Osteocyte (in vitro differentiated cells): Measurements from ENCODE around the gene SYNE1. TPM values are rescaled to one million over a fixed set of nuclear protein-coding genes. Genes with fewer than 3 reads are reported as not detected.
"Not testable (repeated sequence)": the region's sequence is repeated elsewhere in the genome, so short reads cannot be mapped to it uniquely, and the experiment has no call there.

ENCODE experiments used
- DNase-seq: peaks from one replicate; pipeline ENCODE4 v3.0.0; 2021; ENCODE audit warnings: mixed read lengths; ENCODE audit not compliant: unreplicated experiment; ENCODE audit errors: extremely low spot score
- H3K27ac Mint-ChIP-seq: one replicate; pipeline ENCODE4 v1.8.0; 2021; ENCODE audit warnings: mild to moderate bottlenecking, mixed read lengths; ENCODE audit not compliant: unreplicated experiment
- H3K27me3 Mint-ChIP-seq: one replicate; pipeline ENCODE4 v1.8.0; 2021; ENCODE audit warnings: mixed read lengths; ENCODE audit not compliant: unreplicated experiment
- H3K36me3 Mint-ChIP-seq: one replicate; pipeline ENCODE4 v1.8.0; 2021; ENCODE audit warnings: mixed read lengths; ENCODE audit not compliant: unreplicated experiment
- H3K4me1 Mint-ChIP-seq: one replicate; pipeline ENCODE4 v1.8.0; 2021; ENCODE audit warnings: mixed read lengths; ENCODE audit not compliant: unreplicated experiment
- H3K4me3 Mint-ChIP-seq: one replicate; pipeline ENCODE4 v1.8.0; 2021; ENCODE audit warnings: mild to moderate bottlenecking, moderate library complexity, mixed read lengths; ENCODE audit not compliant: unreplicated experiment
- H3K9me3 Mint-ChIP-seq: one replicate; pipeline ENCODE4 v1.8.0; 2021; ENCODE audit warnings: mixed read lengths; ENCODE audit not compliant: unreplicated experiment
- CTCF ChIP-seq: fragments of 200-600 bp; sonication (generic); IDR thresholded peaks from 2 replicates; pipeline ENCODE4 v1.5.0; 2021; ENCODE audit warnings: antibody characterized with exemption, mild to moderate bottlenecking, moderate library complexity
- total RNA-seq: library from RNA; stranded (reverse); gene quantifications from 2 replicates; pipeline ENCODE4 v1.2.1, GENCODE V29; 2021

The SYNE1 gene
- total RNA-seq, 1 donor from 2014 or later: 130 TPM

GRCh38 chr6:152085451-152085921 is 551.7 kb downstream of the SYNE1 start:
- Mint-ChIP-seq H3K27ac (no peak overlapping the region), H3K4me3 (no peak overlapping the region), H3K27me3 (peaks cover 23% of the 10 kb centered on the region), H3K36me3 (no peaks in the 10 kb centered on the region), H3K9me3 (no peaks in the 10 kb centered on the region), H3K4me1 (peaks cover 5% of the 10 kb centered on the region)
- no peak for TF ChIP-seq CTCF
- no peak for DNase-seq

GRCh38 chr6:152078804-152079203 is 558.4 kb downstream of the SYNE1 start:
- Mint-ChIP-seq H3K36me3 (peaks cover 2% of the 10 kb centered on the region), H3K4me3 (no peak overlapping the region), H3K9me3 (peaks cover 6% of the 10 kb centered on the region), H3K27ac (no peak overlapping the region), H3K4me1 (no peaks in the 10 kb centered on the region), H3K27me3 (peaks cover 39% of the 10 kb centered on the region)
- no peak for TF ChIP-seq CTCF
- DNase-seq: no peak

GRCh38 chr6:152078001-152078400 is 559.2 kb downstream of the SYNE1 start:
- Mint-ChIP-seq H3K4me1 (no peaks in the 10 kb centered on the region), H3K36me3 (peaks cover 2% of the 10 kb centered on the region), H3K4me3 (no peak overlapping the region), H3K27ac (no peak overlapping the region), H3K9me3 (peaks cover 6% of the 10 kb centered on the region), H3K27me3 (peaks cover 43% of the 10 kb centered on the region)
- DNase-seq: no peak
- no peak for TF ChIP-seq CTCF

GRCh38 chr6:152076242-152076641 is 560.9 kb downstream of the SYNE1 start:
- not testable (repeated sequence) for H3K27ac Mint-ChIP-seq, H3K4me1 Mint-ChIP-seq, DNase-seq, H3K36me3 Mint-ChIP-seq, H3K9me3 Mint-ChIP-seq, H3K4me3 Mint-ChIP-seq
- H3K27me3 Mint-ChIP-seq: peaks cover 36% of the 10 kb centered on the region

- Mint-ChIP-seq H3K36me3 (peaks cover 2% of the 10 kb centered on the region), H3K4me1 (no peaks in the 10 kb centered on the region), H3K9me3 (peaks cover 6% of the 10 kb centered on the region), H3K27me3 (peaks cover 31% of the 10 kb centered on the region), H3K27ac (no peak overlapping the region), H3K4me3 (no peak overlapping the region)
- TF ChIP-seq CTCF: no peak
- no peak for DNase-seq
These were observed 565.3 kb downstream of the SYNE1 start for GRCh38 chr6:152071843-152072242.

Other genes with a start within 250 kb of the SYNE1 start
- not detected in 2 replicates for gene MYCT1, start 60.5 kb upstream of the SYNE1 start, total RNA-seq
- not detected in 2 replicates for gene VIP, start 113.4 kb upstream of the SYNE1 start, total RNA-seq